Liver (tissue), 3 donors: ENCODE data around the gene TSC1.

Source experiments
- ATF3 ChIP-seq: IDR thresholded peaks from 2 replicates; pipeline ENCODE4 v1.6.1; 2016; ENCODE audit warnings: antibody characterized with exemption
- CTCF ChIP-seq: fragments of 150-350 bp; IDR thresholded peaks from 2 replicates; pipeline ENCODE4 v1.5.1; 2017; ENCODE audit warnings: improper control_type of control experiment, low read depth, low read length; ENCODE audit not compliant: missing input control
- EGR1 ChIP-seq, 2 donors: IDR thresholded peaks; 2 replicates each; pipeline ENCODE4 v1.6.1; 2016 to 2018; ENCODE audit warnings: antibody characterized with exemption in 2 of 2, low read depth in 2 of 2
- FOXA1 ChIP-seq: IDR thresholded peaks from 2 replicates; pipeline ENCODE4 v1.6.1; 2016; ENCODE audit warnings: antibody characterized with exemption
- GABPA ChIP-seq, 2 donors: IDR thresholded peaks in 1 of 2; conservative IDR thresholded peaks in 1 of 2; 2 replicates each; pipeline ENCODE4 v1.6.1; 2016; ENCODE audit warnings: antibody characterized with exemption in 2 of 2, mild to moderate bottlenecking in 1 of 2, moderate library complexity in 1 of 2
- HNF4G ChIP-seq: IDR thresholded peaks from 2 replicates; pipeline ENCODE4 v1.6.1; 2016; ENCODE audit warnings: antibody characterized with exemption
- JUND ChIP-seq, 2 donors: IDR thresholded peaks; 2 replicates each; pipeline ENCODE4 v1.6.1; 2016; ENCODE audit warnings: antibody characterized with exemption in 2 of 2
- RAD21 ChIP-seq, 2 donors: IDR thresholded peaks; 2 replicates each; pipeline ENCODE4 v1.6.1; 2016; ENCODE audit warnings: antibody characterized with exemption in 2 of 2, mild to moderate bottlenecking in 2 of 2
- REST ChIP-seq: IDR thresholded peaks from 2 replicates; pipeline ENCODE4 v1.6.1; 2016; ENCODE audit warnings: antibody characterized with exemption, mild to moderate bottlenecking
- RXRA ChIP-seq, 2 donors: IDR thresholded peaks; 2 replicates each; pipeline ENCODE4 v1.6.1; 2017 to 2018; ENCODE audit warnings: antibody characterized with exemption in 2 of 2, mild to moderate bottlenecking in 1 of 2
- SP1 ChIP-seq: IDR thresholded peaks from 2 replicates; pipeline ENCODE4 v1.6.1; 2018; ENCODE audit warnings: antibody characterized with exemption, mild to moderate bottlenecking
- TAF1 ChIP-seq: conservative IDR thresholded peaks from 2 replicates; pipeline ENCODE4 v1.6.1; 2016; ENCODE audit warnings: antibody characterized with exemption, mild to moderate bottlenecking
- ZBTB33 ChIP-seq: IDR thresholded peaks from 2 replicates; pipeline ENCODE4 v1.6.1; 2016; ENCODE audit warnings: antibody characterized with exemption
- TF ChIP-seq, protein P1 (sequence below): IDR thresholded peaks from 2 replicates; pipeline ENCODE4 v1.6.1; 2016; ENCODE audit warnings: antibody characterized with exemption
- donor health status: healthy.
- donor health status: healthy.

- no peak for TF ChIP-seq CTCF
- TF ChIP-seq REST: no peak
- TF ChIP-seq ZBTB33: no peak
- TF ChIP-seq EGR1 (IDR thresholded peaks at IDR 0.05; ENCODE audit: low read depth in 2 of 2): no peak
- no peak for TF ChIP-seq ATF3
- TF ChIP-seq HNF4G: no peak
- TF ChIP-seq SP1: no peak
- TF ChIP-seq, protein P1, sequence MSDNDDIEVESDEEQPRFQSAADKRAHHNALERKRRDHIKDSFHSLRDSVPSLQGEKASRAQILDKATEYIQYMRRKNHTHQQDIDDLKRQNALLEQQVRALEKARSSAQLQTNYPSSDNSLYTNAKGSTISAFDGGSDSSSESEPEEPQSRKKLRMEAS: no peak
- no peak for TF ChIP-seq JUND (IDR thresholded peaks at IDR 0.05)
- TF ChIP-seq RXRA (IDR thresholded peaks at IDR 0.05): no peak
- no peak for TF ChIP-seq FOXA1
- no peak for TF ChIP-seq TAF1
- no peak for TF ChIP-seq RAD21 (IDR thresholded peaks at IDR 0.05)
- no peak for TF ChIP-seq GABPA (IDR thresholded peaks at IDR 0.05 in 1 of 2, conservative IDR thresholded peaks at IDR 0.05 in 1 of 2)
Observed at GRCh38 chr9:132986114-132986513, 41.7 kb upstream of the TSC1 start.
